GM21447 (cell line): ENCODE measurements around the gene SDR9C7.
"Not testable (repeated sequence)": the region's sequence is repeated elsewhere in the genome, so short reads cannot be mapped to it uniquely, and the experiment has no call there.

ENCODE experiments used
- ATAC-seq: cut with Tn5 transposase; IDR thresholded peaks from one replicate; pipeline ENCODE4 v1.9.1; 2021; ENCODE audit not compliant: unreplicated experiment

SDR9C7 gene

GRCh38 chr12:56918139-56918538 is 16.1 kb downstream of the SDR9C7 start:
- ATAC-seq, result not testable (repeated sequence)

GRCh38 chr12:56916996-56917333 is 17.2 kb downstream of the SDR9C7 start:
- ATAC-seq, result no peak

GRCh38 chr12:56916296-56916995 is 17.8 kb downstream of the SDR9C7 start:
- no peak for ATAC-seq

DNA sequence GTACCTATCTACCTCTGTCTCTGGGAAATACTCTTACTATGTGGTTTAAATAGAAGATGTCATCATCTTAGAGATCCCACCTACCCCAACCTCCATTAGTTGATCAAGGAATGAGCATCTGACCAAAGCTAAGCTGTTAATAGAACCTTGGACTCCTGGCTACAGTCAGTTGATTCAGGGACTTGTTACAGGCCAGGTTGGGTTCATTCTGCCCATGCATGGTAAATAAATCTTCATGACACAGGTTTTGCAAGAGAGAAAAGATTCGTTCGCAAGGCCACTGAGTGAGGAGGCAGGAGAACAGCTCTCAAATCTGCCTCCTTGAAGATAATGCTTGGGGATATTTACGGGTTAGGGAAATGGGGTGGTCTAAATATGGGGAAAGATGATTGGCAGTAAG is 19.5 kb downstream of the SDR9C7 start:
- no peak for ATAC-seq

GRCh38 chr12:56914256-56914655 is 20.0 kb downstream of the SDR9C7 start:
- ATAC-seq, result no peak

GRCh38 chr12:56909403-56909802 is 24.8 kb downstream of the SDR9C7 start:
- not testable (repeated sequence) for ATAC-seq

GRCh38 chr12:56908136-56908535 is 26.1 kb downstream of the SDR9C7 start:
- no peak for ATAC-seq

- ATAC-seq, result no peak
Observed at GRCh38 chr12:56905852-56906251, 28.4 kb downstream of the SDR9C7 start.

- no peak for ATAC-seq
Observed at GRCh38 chr12:56903374-56903773, 30.8 kb downstream of the SDR9C7 start.

GRCh38 chr12:56901313-56901712 is 32.9 kb downstream of the SDR9C7 start:
- ATAC-seq, result not testable (repeated sequence)

DNA sequence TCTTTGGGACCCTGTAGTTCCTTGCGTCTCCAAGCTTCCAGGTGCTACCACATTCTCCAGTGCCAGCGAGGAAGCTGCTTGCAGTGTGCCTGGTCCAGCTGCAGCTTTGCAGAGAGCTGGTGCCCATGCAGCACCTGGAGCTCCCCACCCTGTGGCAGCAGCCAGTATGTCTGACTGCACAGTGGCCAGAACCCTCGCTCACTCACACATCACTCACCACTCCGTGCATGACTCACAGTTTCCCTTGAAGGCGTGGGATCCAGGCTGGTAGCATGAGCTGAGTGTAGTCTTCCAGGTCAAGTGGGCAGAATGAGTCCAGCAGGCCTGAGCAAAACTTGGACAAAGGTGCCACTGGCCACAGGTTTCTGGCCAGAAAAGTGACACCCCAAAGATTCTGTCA is 33.6 kb downstream of the SDR9C7 start:
- ATAC-seq, result no peak

DNA sequence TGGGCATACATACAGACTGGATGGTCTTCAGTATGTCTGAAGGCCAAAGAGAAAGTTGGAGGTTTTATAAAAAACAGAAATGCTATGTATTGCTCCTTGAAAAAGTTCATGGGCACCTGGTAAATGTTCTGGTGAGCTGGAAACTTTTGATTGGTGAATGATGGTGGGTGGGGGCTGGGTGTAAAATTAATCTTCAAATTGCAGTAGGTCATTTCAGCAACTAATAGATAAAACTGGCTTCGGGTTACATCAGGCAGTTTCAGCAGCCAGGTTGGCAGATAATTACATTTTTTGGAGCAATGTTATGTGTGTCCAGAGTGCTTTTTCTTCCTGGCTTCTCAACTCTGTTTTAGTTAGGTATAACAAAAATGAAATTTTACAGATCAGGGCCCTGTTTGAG is 35.3 kb downstream of the SDR9C7 start:
- no peak for ATAC-seq

- ATAC-seq, result no peak
Observed at GRCh38 chr12:56897844-56898361, 36.3 kb downstream of the SDR9C7 start.

DNA sequence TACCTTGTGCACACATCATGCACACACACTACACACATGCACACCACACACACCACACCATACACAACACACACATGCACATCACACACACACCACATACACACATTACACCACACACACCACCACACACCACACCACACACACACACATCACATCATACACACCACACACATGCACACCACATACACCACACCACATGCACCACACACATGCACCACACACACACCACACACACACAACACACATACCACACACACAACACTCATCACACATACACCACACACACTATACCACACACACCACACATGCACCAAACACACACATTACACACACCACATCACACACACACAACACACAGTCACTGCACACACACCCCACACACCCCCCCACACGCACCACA is 38.1 kb downstream of the SDR9C7 start:
- no peak for ATAC-seq

- no peak for ATAC-seq
Observed at GRCh38 chr12:56894698-56895368, 39.4 kb downstream of the SDR9C7 start.

DNA sequence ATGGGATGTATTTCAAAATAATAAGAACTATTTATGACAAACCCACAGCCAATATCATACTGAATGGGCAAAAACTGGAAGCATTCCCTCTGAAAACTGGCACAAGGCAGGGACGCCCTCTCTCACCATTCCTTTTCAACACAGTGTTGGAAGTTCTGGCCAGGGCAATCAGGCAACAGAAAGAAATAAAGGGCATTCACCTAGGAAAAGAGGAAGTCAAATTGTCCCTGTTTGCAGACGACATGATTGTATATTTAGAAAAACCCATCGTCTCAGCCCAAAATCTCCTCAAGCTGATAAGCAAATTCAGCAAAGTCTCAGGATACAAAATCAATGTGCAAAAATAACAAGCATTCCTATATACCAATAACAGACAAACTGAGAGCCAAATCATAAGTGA is 42.3 kb downstream of the SDR9C7 start:
- not testable (repeated sequence) for ATAC-seq

GRCh38 chr12:56886319-56886718 is 47.9 kb downstream of the SDR9C7 start:
- ATAC-seq, result no peak

GRCh38 chr12:56885316-56885715 is 48.9 kb downstream of the SDR9C7 start:
- no peak for ATAC-seq

DNA sequence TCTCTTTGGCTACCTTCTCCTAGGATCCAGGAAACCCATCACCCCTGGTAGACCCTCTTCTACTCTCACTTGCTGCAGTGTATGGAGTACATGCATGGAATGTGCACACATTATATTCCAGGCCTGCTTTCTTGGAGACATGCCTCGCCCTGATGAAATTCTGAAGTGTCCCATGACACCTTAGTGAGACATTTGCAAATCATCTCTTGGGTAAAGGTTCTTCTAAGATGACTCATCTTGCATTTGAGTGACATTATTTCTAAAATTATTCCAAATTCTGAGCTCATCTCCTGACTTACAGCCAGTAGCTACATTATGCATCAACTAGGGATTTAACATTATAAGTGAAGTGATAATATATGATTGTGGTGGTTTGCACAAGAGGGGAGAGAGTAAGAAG is 49.8 kb downstream of the SDR9C7 start:
- no peak for ATAC-seq

DNA sequence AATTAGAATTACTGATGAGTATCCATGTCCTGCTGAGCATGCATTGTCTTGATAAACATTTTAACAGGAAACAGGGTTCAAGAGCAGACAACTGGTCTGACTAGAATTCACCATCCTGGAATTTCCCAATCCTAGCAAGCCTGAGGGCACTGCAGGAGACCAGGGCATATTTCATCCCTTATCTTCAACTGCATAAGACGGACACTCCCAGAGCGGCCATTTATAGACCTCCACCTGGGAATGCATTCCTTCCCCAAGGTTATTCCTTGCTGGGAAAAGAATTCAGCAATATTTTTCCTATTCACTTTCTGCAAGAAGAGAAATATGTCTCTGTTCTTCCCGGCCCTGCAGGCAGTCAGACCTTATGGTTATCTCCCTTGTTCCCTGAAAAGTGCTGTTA is 51.8 kb downstream of the SDR9C7 start:
- not testable (repeated sequence) for ATAC-seq

- ATAC-seq, result no peak
Observed at GRCh38 chr12:56880125-56880992, 53.8 kb downstream of the SDR9C7 start.
